Sigmoid colon (tissue), 7 donors: ENCODE data around the gene KDM6B. TPM values are rescaled to one million over a fixed set of nuclear protein-coding genes. Genes with fewer than 3 reads are reported as not detected.
"Not testable (repeated sequence)": the region's sequence is repeated elsewhere in the genome, so short reads cannot be mapped to it uniquely, and the experiment has no call there.

Experiments used
- DNase-seq: peaks from one replicate; pipeline ENCODE4 v3.0.0-alpha.2; 2019
- H3K27ac ChIP-seq, 4 donors: fragments of 200-600 bp; sonication (generic); one replicate each; pipeline ENCODE4 v1.5.1; 2016 to 2019; ENCODE audit warnings: mild to moderate bottlenecking in 1 of 4
- H3K27me3 ChIP-seq, 3 donors: fragments of 200-600 bp; sonication (generic); one replicate each; pipeline ENCODE4 v1.5.1; 2019; ENCODE audit warnings: mild to moderate bottlenecking in 1 of 3
- H3K36me3 ChIP-seq, 4 donors: fragments of 200-600 bp; sonication (generic); one replicate each; pipeline ENCODE4 v1.5.1; 2016 to 2019
- H3K4me1 ChIP-seq, 4 donors: fragments of 200-600 bp; sonication (generic); one replicate each; pipeline ENCODE4 v1.5.1; 2017 to 2019
- H3K4me3 ChIP-seq, 4 donors: fragments of 200-600 bp; sonication (generic); one replicate each; pipeline ENCODE4 v1.5.1; 2017 to 2019; ENCODE audit warnings: mild to moderate bottlenecking in 2 of 4, moderate library complexity in 1 of 4
- H3K9me3 ChIP-seq, 4 donors: fragments of 200-600 bp in 3 of 4; sonication (generic) in 3 of 4; one replicate each; pipeline versions ENCODE4 v1.5.1 to v1.6.1; 2013 to 2019
- CTCF ChIP-seq, 4 experiments: fragments of 450-650 bp in 3 of 4; fragments of 200-600 bp in 1 of 4; IDR thresholded peaks; one replicate each; pipeline ENCODE4 v1.5.1; 2016 to 2019; ENCODE audit warnings: antibody characterized with exemption in 4 of 4, mild to moderate bottlenecking in 3 of 4, moderate library complexity in 2 of 4
- EP300 ChIP-seq, 4 donors: sonication (generic); formaldehyde crosslinking; IDR thresholded peaks; one replicate each; pipeline ENCODE4 v1.6.1; 2017; ENCODE audit warnings: antibody characterized with exemption in 4 of 4
- POLR2A ChIP-seq, 2 donors: fragments of 450-650 bp; IDR thresholded peaks; one replicate each; pipeline ENCODE4 v1.6.1; 2016; ENCODE audit warnings: antibody characterized with exemption in 2 of 2, mild to moderate bottlenecking in 2 of 2, moderate library complexity in 2 of 2
- POLR2AphosphoS5 ChIP-seq, 4 donors: sonication (generic); formaldehyde crosslinking; IDR thresholded peaks; one replicate each; pipeline ENCODE4 v1.6.1; 2017; ENCODE audit warnings: antibody characterized with exemption in 4 of 4
- WGBS, 2 donors: extraction: QIAGEN DNeasy Blood & Tissue Kit; methylation state at CpG; one replicate each; pipeline ENCODE4 v1.1.7; 2013; 5-methylcytosine and 5-hydroxymethylcytosine counted together
- intact Hi-C: fragments of 100-400 bp; cut with DNase I; formaldehyde crosslinking; loops from one replicate; pipeline ENCODE4 v1.15.1; 2023
- polyA plus RNA-seq, 3 donors: library from polyadenylated mRNA; stranded (reverse); fragments of 200-250 nt; gene quantifications; one replicate each; pipeline ENCODE4 v1.2.3, GENCODE V29; 2013
- total RNA-seq, 4 donors: library from RNA; depleted of rRNA; stranded (reverse); fragments of >200 nt; gene quantifications; one replicate each; pipeline ENCODE4 v1.1.0, GENCODE V29; 2016
- donor health status: healthy with polysubstance abuse.
- donor health status: Bipolar disorder and iron deficiency.
- donor health status: healthy.

Gene KDM6B
- total and polyA plus RNA-seq, 7 donors = 5.5 to 19.4 (median 7.8) TPM

GRCh38 chr17:7806587-7806986 lies 27.4 kb upstream of the KDM6B start:
- WGBS, 2 donors = 83 to 88% methylated on average over 6 of the region's 6 CpGs
- TF ChIP-seq POLR2A (IDR thresholded peaks at IDR 0.05) (no peak), POLR2AphosphoS5 (IDR thresholded peaks at IDR 0.05) (no peak), CTCF (IDR thresholded peaks at IDR 0.05) (no peak)
- no peaks in the 10 kb centered on the region for H3K4me1 ChIP-seq

GRCh38 chr17:7807206-7807605 lies 26.8 kb upstream of the KDM6B start:
- Histone ChIP-seq H3K36me3 (no peaks in the 10 kb centered on the region), H3K9me3 (no peaks in the 10 kb centered on the region), H3K27ac (no peak overlapping the region), H3K4me1 (no peaks in the 10 kb centered on the region), H3K27me3 (peaks cover 0 to 13% (median 0%) of the 10 kb centered on the region in 3 donors), H3K4me3 (no peak overlapping the region)
- TF ChIP-seq EP300 (IDR thresholded peaks at IDR 0.05) = no peak
- peak; percentile 51 for DNase-seq
- intact Hi-C loops = no loop called here
- 92 to 96% methylated on average over 21 of the region's 21 CpGs for WGBS, 2 donors

More at GRCh38 chr17:7806587-7806986, 27.4 kb upstream of the KDM6B start:
- H3K9me3 ChIP-seq = no peaks in the 10 kb centered on the region
- H3K36me3 ChIP-seq = no peaks in the 10 kb centered on the region
- H3K4me3 ChIP-seq = no peak overlapping the region
- peak; percentile 3 for DNase-seq
- H3K27me3 ChIP-seq = peaks cover 0 to 13% (median 0%) of the 10 kb centered on the region in 3 donors
- intact Hi-C loops = no loop called here
- H3K27ac ChIP-seq = no peak overlapping the region

- H3K4me1 ChIP-seq = no peaks in the 10 kb centered on the region
- peaks cover 0 to 10% (median 0%) of the 10 kb centered on the region in 3 donors for H3K27me3 ChIP-seq
- no peak overlapping the region for H3K4me3 ChIP-seq
- DNase-seq = no peak
- intact Hi-C loops = no loop called here
- TF ChIP-seq POLR2AphosphoS5 (IDR thresholded peaks at IDR 0.05) (no peak), POLR2A (IDR thresholded peaks at IDR 0.05) (no peak), CTCF (IDR thresholded peaks at IDR 0.05) (no peak), EP300 (IDR thresholded peaks at IDR 0.05) (no peak)
- WGBS, 2 donors = 72% methylated on average over 11 of the region's 11 CpGs
- no peak overlapping the region for H3K27ac ChIP-seq
- no peaks in the 10 kb centered on the region for H3K9me3 ChIP-seq
- H3K36me3 ChIP-seq = no peaks in the 10 kb centered on the region
Measured at GRCh38 chr17:7809086-7809790, 24.8 kb upstream of the KDM6B start.

GRCh38 chr17:7809791-7810343 lies 24.1 kb upstream of the KDM6B start:
- DNase-seq, H3K27me3 ChIP-seq, H3K27ac ChIP-seq, intact Hi-C loops, H3K4me3 ChIP-seq, H3K9me3 ChIP-seq, H3K4me1 ChIP-seq, H3K36me3 ChIP-seq: not testable (repeated sequence)
- WGBS, 2 donors = 80 to 85% methylated on average over 9 of the region's 9 CpGs

DNA sequence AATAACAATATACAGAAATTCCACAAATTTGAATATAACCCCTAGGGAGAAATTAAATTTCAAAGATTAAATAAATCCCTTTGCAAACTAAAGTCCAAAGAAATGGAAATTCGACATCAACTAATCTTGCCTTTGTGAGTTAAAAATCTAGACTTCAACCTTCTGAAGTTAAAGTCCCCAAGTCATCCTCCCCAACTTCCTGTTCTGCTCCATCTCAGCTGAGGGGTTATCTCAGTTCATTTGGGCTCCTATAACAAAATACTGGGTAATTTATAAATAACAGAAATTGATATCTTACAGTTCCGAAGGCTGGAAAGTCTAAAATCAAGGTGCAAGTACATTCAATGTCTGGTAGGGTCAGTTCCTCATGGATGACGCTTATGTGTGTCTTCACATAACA lies 22.8 kb upstream of the KDM6B start:
- WGBS, 2 donors = 82 to 90% methylated on average over 3 of the region's 3 CpGs
- H3K9me3 ChIP-seq = no peaks in the 10 kb centered on the region
- no peak overlapping the region for H3K27ac ChIP-seq
- no peak for DNase-seq
- peaks cover 0 to 5% (median 0%) of the 10 kb centered on the region in 3 donors for H3K27me3 ChIP-seq
- intact Hi-C loops = no loop called here
- H3K36me3 ChIP-seq = no peaks in the 10 kb centered on the region
- no peak overlapping the region for H3K4me3 ChIP-seq
- H3K4me1 ChIP-seq = no peaks in the 10 kb centered on the region
- TF ChIP-seq POLR2A (IDR thresholded peaks at IDR 0.05) = no peak
- no peak for TF ChIP-seq POLR2AphosphoS5 (IDR thresholded peaks at IDR 0.05)

DNA sequence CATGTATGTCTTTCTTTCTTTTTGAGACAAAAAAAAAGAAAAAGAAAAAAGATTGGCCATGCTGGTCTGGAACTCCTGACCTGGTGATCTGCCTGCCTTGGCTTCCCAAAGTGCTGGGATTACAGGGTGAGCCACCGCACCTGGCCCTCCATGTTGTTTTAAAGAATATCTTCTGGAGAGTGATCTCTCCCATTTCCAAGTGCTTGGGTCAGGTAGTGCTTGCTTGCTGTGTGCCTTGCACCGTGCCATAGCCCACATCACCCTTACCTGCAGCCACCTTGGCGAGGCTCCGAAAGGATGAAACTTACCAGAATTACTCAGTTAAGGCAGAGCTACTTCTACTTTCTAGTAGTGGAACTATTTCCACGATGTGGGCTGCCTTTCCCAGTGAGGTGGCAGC lies 19.0 kb upstream of the KDM6B start:
- TF ChIP-seq POLR2AphosphoS5 (IDR thresholded peaks at IDR 0.05) = no peak
- TF ChIP-seq POLR2A (IDR thresholded peaks at IDR 0.05) = no peak
- TF ChIP-seq CTCF (IDR thresholded peaks at IDR 0.05) = no peak
- TF ChIP-seq EP300 (IDR thresholded peaks at IDR 0.05) = no peak
- intact Hi-C loops = no loop called here
- Histone ChIP-seq H3K4me1 (no peaks in the 10 kb centered on the region), H3K36me3 (no peaks in the 10 kb centered on the region), H3K27me3 (no peaks in the 10 kb centered on the region), H3K27ac (no peak overlapping the region), H3K9me3 (no peaks in the 10 kb centered on the region), H3K4me3 (no peak overlapping the region)
- no peak for DNase-seq
- 93 to 95% methylated on average over 5 of the region's 5 CpGs for WGBS, 2 donors
